NCI-H187 (cell line): ENCODE measurements around the gene RPL35A.
A peak's percentile ranks its signal among the peaks of the same experiment; 100 is the strongest.
"Not testable (repeated sequence)": the region's sequence is repeated elsewhere in the genome, so short reads cannot be mapped to it uniquely, and the experiment has no call there.

ENCODE experiments used
- DNase-seq, 2 experiments: peaks; one replicate each; lab custom pipeline; 2025; lab: John Stamatoyannopoulos, UW

Gene RPL35A

GRCh38 chr3:197949778-197950676 is at the start of gene RPL35A:
RPL35A (plus strand) TSS chr3:197950190; CDS start chr3:197950968, 778 bp downstream.
- peak; percentile 89 to 96 for DNase-seq

GRCh38 chr3:197901626-197902025 is 48.4 kb upstream of the RPL35A start:
- no peak for DNase-seq

GRCh38 chr3:197906023-197906849 is 43.8 kb upstream of the RPL35A start:
- peak; percentile 32 to 48 for DNase-seq

GRCh38 chr3:197906850-197907187 is 43.2 kb upstream of the RPL35A start:
- no peak for DNase-seq

GRCh38 chr3:197907196-197907595 is 42.8 kb upstream of the RPL35A start:
- no peak for DNase-seq

GRCh38 chr3:197908550-197908949 is 41.4 kb upstream of the RPL35A start:
- DNase-seq: not testable (repeated sequence)

GRCh38 chr3:197908957-197909701 is 40.9 kb upstream of the RPL35A start:
- DNase-seq: no peak

- DNase-seq: no peak
These were observed 37.1 kb upstream of the RPL35A start for GRCh38 chr3:197912741-197913476.

- no peak for DNase-seq
These were observed 36.2 kb upstream of the RPL35A start for GRCh38 chr3:197913641-197914380.

GRCh38 chr3:197921429-197922275 is 28.3 kb upstream of the RPL35A start:
- not testable (repeated sequence) for DNase-seq

GRCh38 chr3:197926418-197926817 is 23.6 kb upstream of the RPL35A start:
- DNase-seq: no peak

- not testable (repeated sequence) for DNase-seq
These were observed 22.4 kb upstream of the RPL35A start for GRCh38 chr3:197927578-197927977.

GRCh38 chr3:197936819-197937384 is 13.1 kb upstream of the RPL35A start:
- DNase-seq: no peak

- no peak for DNase-seq
These were observed 9.1 kb upstream of the RPL35A start for GRCh38 chr3:197940745-197941384.

- DNase-seq: no peak
These were observed 6.9 kb upstream of the RPL35A start for GRCh38 chr3:197942956-197943556.

- DNase-seq: no peak
These were observed 706 bp upstream of the RPL35A start for GRCh38 chr3:197949191-197949777.

GRCh38 chr3:197950677-197951061 is 679 bp downstream of the RPL35A start:
- no peak for DNase-seq

GRCh38 chr3:197951392-197951990 is 1.5 kb downstream of the RPL35A start:
- DNase-seq: no peak
